K562 (cell line): ENCODE results near the gene CRNKL1. TPM values are rescaled to one million over a fixed set of nuclear protein-coding genes. Genes with fewer than 3 reads are reported as not detected.

Source experiments
- ATAC-seq: fragments of 200-7000 bp; cut with Tn5 transposase; 3 replicates; pipeline ENCODE4 v1.9.1; 2020; ENCODE audit warnings: moderate library complexity
- BruUV-seq: library from RNA; stranded (reverse); fragments of 400-500 nt; replicated peaks from 2 replicates; lab custom pipeline; 2021; lab: Mats Ljungman, UMichigan
- CTCF ChIA-PET: fragments of 300-600 bp; formaldehyde crosslinking; extraction: SDS; loops from one replicate; lab custom pipeline; 2021; ENCODE audit warnings: low intra/inter-chr PET ratio; lab: Yijun Ruan, JAX
- POLR2A ChIA-PET: fragments of 300-600, 350-650 bp; sonication (Branson Sonifier 250); formaldehyde crosslinking; extraction: SDS; loops from one replicate; lab custom pipeline; 2021; ENCODE audit warnings: antibody characterized with exemption, inconsistent platforms; lab: Yijun Ruan, JAX
- DNase-seq, 4 experiments: peaks; one replicate each; pipeline versions ENCODE4 v3.0.0 to v3.0.0-alpha.2; 2011 to 2018; ENCODE audit warnings: low spot score in 3 of 4, mixed read lengths in 3 of 4; ENCODE audit errors: extremely low read depth in 1 of 4
- FAIRE-seq: peaks from 2 replicates; lab custom pipeline; 2011; peaks lifted over from hg19 to GRCh38; lab: Jason Lieb, UNC
- H2AFZ ChIP-seq: 2 replicates; pipeline ENCODE4 v1.6.0; 2011; ENCODE audit warnings: low read depth, low read length, control low read depth, inconsistent platforms
- H3K27ac ChIP-seq: fragments of 200-600 bp; 3 replicates; pipeline ENCODE4 v1.8.0; 2011; ENCODE audit warnings: low read depth, mild to moderate bottlenecking, control low read depth, inconsistent platforms, low read length, moderate library complexity, mixed read lengths; ENCODE audit errors: extremely low read depth
- H3K27me3 ChIP-seq, 2 experiments: fragments of 300-600 bp in 1 of 2; 2 replicates in 1 of 2; 3 replicates in 1 of 2; pipeline versions ENCODE4 v1.6.0 to v1.8.0; 2011; ENCODE audit warnings: inconsistent platforms in 2 of 2, low read length in 2 of 2, mild to moderate bottlenecking in 1 of 2, mixed read lengths in 1 of 2, moderate library complexity in 1 of 2; ENCODE audit not compliant: control insufficient read depth in 2 of 2, insufficient read depth in 2 of 2
- H3K36me3 ChIP-seq: fragments of 300-600 bp; 3 replicates; pipeline ENCODE4 v1.8.0; 2011; ENCODE audit warnings: mild to moderate bottlenecking, low read length, inconsistent platforms; ENCODE audit not compliant: control insufficient read depth, insufficient read depth
- H3K4me1 ChIP-seq, 2 experiments: fragments of 200-600 bp in 1 of 2; replicated peaks in 1 of 2; 2 replicates in 1 of 2; 3 replicates in 1 of 2; pipeline versions ENCODE4 v1.5.1 to v1.8.0; 2011; ENCODE audit warnings: inconsistent platforms in 2 of 2, low read length in 2 of 2, mild to moderate bottlenecking in 1 of 2, mixed read lengths in 1 of 2, moderate library complexity in 1 of 2; ENCODE audit not compliant: control insufficient read depth in 2 of 2, insufficient read depth in 2 of 2
- H3K4me2 ChIP-seq: 2 replicates; pipeline ENCODE4 v1.6.1; 2011; ENCODE audit warnings: low read length, control low read depth, inconsistent platforms, mixed read lengths; ENCODE audit not compliant: insufficient read depth
- H3K4me3 ChIP-seq: fragments of 200-600 bp; sonication (generic), shearing (Covaris generic); 2 replicates; pipeline ENCODE4 v1.5.1; 2016; ENCODE audit warnings: control low read depth, inconsistent platforms
- H3K79me2 ChIP-seq: fragments of 200-600 bp; 3 replicates; pipeline ENCODE4 v1.8.0; 2011; ENCODE audit warnings: low read length, inconsistent platforms; ENCODE audit not compliant: control insufficient read depth, insufficient read depth
- H3K9ac ChIP-seq, 2 experiments: 2 replicates each; pipeline versions ENCODE4 v1.6.0 to v1.6.1; 2011; ENCODE audit warnings: low read depth in 2 of 2, low read length in 2 of 2, control low read depth in 1 of 2, inconsistent platforms in 1 of 2, mild to moderate bottlenecking in 1 of 2, mixed read lengths in 1 of 2; ENCODE audit not compliant: insufficient read depth in 1 of 2
- H3K9me1 ChIP-seq: one replicate; pipeline ENCODE4 v1.6.0; 2011; ENCODE audit warnings: inconsistent platforms, mild to moderate bottlenecking, low read length, moderate library complexity; ENCODE audit not compliant: control insufficient read depth, insufficient read depth
- H3K9me3 ChIP-seq: replicated peaks from 2 replicates; pipeline ENCODE4 v1.5.1; 2011; ENCODE audit warnings: low read depth, low read length, inconsistent platforms; ENCODE audit not compliant: control insufficient read depth, insufficient read depth
- H4K20me1 ChIP-seq: replicated peaks from 2 replicates; pipeline ENCODE4 v1.6.1; 2011; ENCODE audit warnings: low read length, inconsistent platforms, mixed read lengths; ENCODE audit not compliant: control insufficient read depth, insufficient read depth
- ATF1 ChIP-seq, 2 experiments: fragments of 450-650 bp in 1 of 2; IDR thresholded peaks; 2 replicates each; pipeline ENCODE4 v1.6.1; 2016; ENCODE audit warnings: missing compliant biosample characterization in 1 of 2, missing genetic modification characterization in 1 of 2
- MCM2 ChIP-seq: fragments of 450-650 bp; IDR thresholded peaks from 2 replicates; pipeline ENCODE4 v1.6.1; 2017; ENCODE audit warnings: low read depth, mild to moderate bottlenecking
- MYBL2 ChIP-seq, 2 experiments: fragments of 450-650 bp in 1 of 2; sonication (generic) in 1 of 2; formaldehyde crosslinking in 1 of 2; IDR thresholded peaks; 2 replicates each; pipeline versions ENCODE4 v1.6.1 to v1.8.1; 2017 to 2022; ENCODE audit warnings: borderline replicate concordance in 1 of 2, inconsistent platforms in 1 of 2, low read depth in 1 of 2, mild to moderate bottlenecking in 1 of 2, missing genetic modification reagents in 1 of 2, moderate library complexity in 1 of 2
- NBN ChIP-seq: fragments of 450-650 bp; IDR thresholded peaks from 2 replicates; pipeline ENCODE4 v1.6.1; 2016; ENCODE audit warnings: low read depth, mild to moderate bottlenecking
- NCOR1 ChIP-seq: fragments of 450-650 bp; IDR thresholded peaks from 2 replicates; pipeline ENCODE4 v1.6.1; 2016; ENCODE audit warnings: mild to moderate bottlenecking, moderate library complexity
- PHF8 ChIP-seq: fragments of 200-600 bp; sonication (generic); IDR thresholded peaks from 2 replicates; pipeline ENCODE4 v1.6.1; 2012; ENCODE audit warnings: mixed run types, mild to moderate bottlenecking, inconsistent platforms, low read length, moderate library complexity, borderline replicate concordance
- SMARCA4 ChIP-seq: fragments of 450-650 bp; IDR thresholded peaks from 2 replicates; pipeline ENCODE4 v1.6.1; 2016
- TOE1 ChIP-seq, 2 experiments: fragments of 450-650 bp in 1 of 2; sonication (generic) in 1 of 2; formaldehyde crosslinking in 1 of 2; IDR thresholded peaks; 2 replicates each; pipeline versions ENCODE4 v1.7.1 to v1.8.0; 2016 to 2022; ENCODE audit warnings: borderline replicate concordance in 2 of 2, mild to moderate bottlenecking in 2 of 2, antibody characterized with exemption in 1 of 2, inconsistent platforms in 1 of 2, low read depth in 1 of 2, missing genetic modification reagents in 1 of 2, moderate library complexity in 1 of 2
- TSC22D4 ChIP-seq: fragments of 450-650 bp; IDR thresholded peaks from 2 replicates; pipeline ENCODE4 v1.6.1; 2016; ENCODE audit warnings: missing genetic modification characterization, missing biosample characterization, control low read depth
- USF2 ChIP-seq: sonication (generic); formaldehyde crosslinking; IDR thresholded peaks from 2 replicates; pipeline ENCODE4 v1.5.0; 2020; ENCODE audit warnings: missing genetic modification reagents
- ZFP1 ChIP-seq: fragments of 450-650 bp; formaldehyde crosslinking; IDR thresholded peaks from 2 replicates; pipeline ENCODE4 v1.4.0; 2020; ENCODE audit warnings: mild to moderate bottlenecking, mixed read lengths
- ZNF224 ChIP-seq: sonication (generic); formaldehyde crosslinking; IDR thresholded peaks from 2 replicates; pipeline ENCODE4 v1.8.0; 2022; ENCODE audit warnings: mild to moderate bottlenecking, missing genetic modification reagents
- ZNF23 ChIP-seq: fragments of 250-450 bp; sonication (Bioruptor Pico); IDR thresholded peaks from 2 replicates; pipeline ENCODE4 v1.4.0; 2020; ENCODE audit warnings: mild to moderate bottlenecking
- ZNF436 ChIP-seq: fragments of 250-450, 450-650 bp; sonication (Bioruptor Pico); formaldehyde crosslinking; IDR thresholded peaks from 2 replicates; pipeline ENCODE4 v1.7.0; 2020; ENCODE audit warnings: mild to moderate bottlenecking
- ZNF507 ChIP-seq: conservative IDR thresholded peaks from 2 replicates; pipeline ENCODE4 v1.6.1; 2017; ENCODE audit warnings: missing genetic modification characterization, missing compliant biosample characterization
- ZNF518B ChIP-seq: fragments of 250-450 bp; sonication (Bioruptor Pico); IDR thresholded peaks from 2 replicates; pipeline ENCODE4 v1.5.0; 2021; ENCODE audit warnings: mild to moderate bottlenecking, moderate library complexity
- ZNF57 ChIP-seq: fragments of 450-650 bp; formaldehyde crosslinking; IDR thresholded peaks from 2 replicates; pipeline ENCODE4 v1.4.0; 2020; ENCODE audit warnings: mild to moderate bottlenecking, moderate library complexity
- WGBS: fragments of 100-300 bp; shearing (Covaris generic); methylation state at CpG from one replicate; pipeline ENCODE4 v1.1.6; 2016; ENCODE audit warnings: low coverage, mixed read lengths; ENCODE audit not compliant: insufficient coverage; ENCODE audit errors: missing lambda C conversion rate; 5-methylcytosine and 5-hydroxymethylcytosine counted together
- in situ Hi-C: fragments of 300-500 bp; cut with MboI; formaldehyde crosslinking; loops from 4 replicates; pipeline ENCODE4 v1.15.0; 2018; ENCODE audit warnings: inconsistent platforms, mixed read lengths
- intact Hi-C: fragments of 100-400 bp; cut with micrococcal nuclease; formaldehyde crosslinking; loops from 2 replicates; pipeline ENCODE4 v1.14.2; 2022
- polyA plus RNA-seq, 8 experiments: library from polyadenylated mRNA; depleted of rRNA in 4 of 8; stranded (reverse) in 5 of 8; unstranded in 3 of 8; fragments of >200 nt; fragmentation: Nextera tagmentation in 2 of 8; fragmentation: Illumina TruSeq in 1 of 8; extraction: Ambion mirVana in 2 of 8; extraction: Trizol in 1 of 8; gene quantifications; 2 replicates each; pipeline versions ENCODE4 v1.2.1 to v1.2.3, GENCODE V29; 2011 to 2014; ENCODE audit warnings: inconsistent platforms in 1 of 8, missing spikeins in 1 of 8
- total RNA-seq, 7 experiments: library from RNA; depleted of rRNA in 6 of 7; stranded (reverse); fragments of >200 nt in 6 of 7; fragmentation: Illumina TruSeq in 2 of 7; extraction: Trizol in 2 of 7; gene quantifications; 2 replicates each; pipeline versions ENCODE4 v1.2.1 to v1.2.3, GENCODE V29; 2011 to 2021; ENCODE audit warnings: low replicate concordance in 1 of 7
- TF ChIP-seq, protein P1 (sequence below), 3 experiments: fragments of 200-800 bp in 1 of 3; sonication (Bioruptor generic) in 1 of 3; sonication (generic) in 1 of 3; formaldehyde crosslinking in 1 of 3; IDR thresholded peaks; 2 replicates each; pipeline versions ENCODE4 v1.6.1 to v1.8.0; 2016 to 2022; ENCODE audit warnings: mild to moderate bottlenecking in 2 of 3, missing compliant biosample characterization in 2 of 3, missing genetic modification characterization in 2 of 3, missing genetic modification reagents in 1 of 3

CRNKL1 gene
- total and polyA plus RNA-seq, 9 of the 15 experiments (the other 6 are each of a cell fraction or from before 2014, with no cell fraction given), result 8.1 to 17.0 (median 11.7) TPM

DNA sequence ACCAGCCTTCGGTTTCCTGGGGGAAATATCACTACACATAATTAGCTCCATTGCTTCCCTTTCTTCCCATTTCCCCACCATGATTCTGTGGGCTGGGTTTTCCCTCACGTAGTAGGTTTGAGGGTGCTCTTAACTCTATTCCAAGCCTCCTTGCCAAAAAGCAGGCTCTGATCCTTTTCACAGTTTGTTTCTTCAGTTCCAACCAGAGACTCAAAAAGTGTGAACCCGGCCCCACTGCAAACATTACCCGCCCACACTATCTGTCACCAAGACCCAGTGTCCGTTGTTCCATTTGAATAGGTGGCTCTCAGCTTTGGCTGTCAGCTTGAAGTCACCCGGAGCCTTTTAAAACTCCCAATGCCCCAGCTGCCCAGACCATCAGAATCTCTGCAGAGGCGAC lies 46.9 kb downstream of the CRNKL1 start:
- no peaks in the 10 kb centered on the region for H3K9me1 ChIP-seq
- peaks cover 0 to 4% of the 10 kb centered on the region in 2 experiments; a peak in 2 of 5 replicates for H3K4me1 ChIP-seq
- no peak for DNase-seq
- intact Hi-C loops (no loop called here), in situ Hi-C loops (no loop called here)
- 7% methylated on average over 6 of the region's 7 CpGs for WGBS
- no peak for ATAC-seq
- no TSS peak for BruUV-seq
- no peak for FAIRE-seq
- no peak overlapping the region for H2AFZ ChIP-seq
- no peak overlapping the region for H3K9ac ChIP-seq
- no peak overlapping the region for H3K27ac ChIP-seq
- H3K4me3 ChIP-seq, result no peak overlapping the region
- H3K79me2 ChIP-seq, result no peaks in the 10 kb centered on the region
- H4K20me1 ChIP-seq, result no peaks in the 10 kb centered on the region
- peaks cover 12 to 36% of the 10 kb centered on the region in 2 experiments; a peak in 3 of 5 replicates for H3K27me3 ChIP-seq
- CTCF ChIA-PET, result no interaction called here
- no peak overlapping the region for H3K4me2 ChIP-seq
- no peaks in the 10 kb centered on the region for H3K36me3 ChIP-seq
- POLR2A ChIA-PET, result interaction anchor here (0.6 kb wide), 1 partner anchor 31 kb away, joined by 3 read pairs; no protein-coding TSS in a partner anchor
- H3K9me3 ChIP-seq, result no peaks in the 10 kb centered on the region
- TF ChIP-seq ZNF436 (CRISPR knock-in tag) (no peak), TSC22D4 (no peak), NBN (no peak), ZNF57 (CRISPR knock-in tag) (no peak), NCOR1 (no peak), PHF8 (no peak), ZNF23 (CRISPR knock-in tag) (no peak), MYBL2 (IDR thresholded peaks at IDR 0.05; ENCODE audit: low read depth) (no peak), MYBL2 (CRISPR knock-in tag; IDR thresholded peaks at IDR 0.05; ENCODE audit: borderline replicate concordance) (no peak), ZNF507 (no peak), ZFP1 (CRISPR knock-in tag) (no peak), MCM2 (no peak), ZNF518B (no peak), USF2 (CRISPR knock-in tag) (no peak), TOE1 (IDR thresholded peaks at IDR 0.05; ENCODE audit: borderline replicate concordance) (no peak), TOE1 (CRISPR knock-in tag; IDR thresholded peaks at IDR 0.05; ENCODE audit: borderline replicate concordance, low read depth) (no peak), ZNF224 (CRISPR knock-in tag) (no peak), SMARCA4 (no peak), ATF1 (CRISPR knock-in tag; IDR thresholded peaks at IDR 0.05) (no peak), ATF1 (tag; IDR thresholded peaks at IDR 0.05) (no peak)
- TF ChIP-seq, protein P1, sequence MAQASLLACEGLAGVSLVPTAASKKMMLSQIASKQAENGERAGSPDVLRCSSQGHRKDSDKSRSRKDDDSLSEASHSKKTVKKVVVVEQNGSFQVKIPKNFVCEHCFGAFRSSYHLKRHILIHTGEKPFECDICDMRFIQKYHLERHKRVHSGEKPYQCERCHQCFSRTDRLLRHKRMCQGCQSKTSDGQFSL (CRISPR knock-in tag; IDR thresholded peaks at IDR 0.05), result no peak
- TF ChIP-seq, protein P1 (tag; IDR thresholded peaks at IDR 0.05), result no peak
